HCT116 (cell line): ENCODE measurements around the gene DYNC1I1. TPM values are rescaled to one million over a fixed set of nuclear protein-coding genes. Genes with fewer than 3 reads are reported as not detected.

ENCODE experiments used
- ATAC-seq: fragments of 200-7000 bp; cut with Tn5 transposase; 2 replicates; pipeline ENCODE4 v1.9.1; 2020; ENCODE audit warnings: mild to moderate bottlenecking, moderate library complexity
- BruUV-seq: library from RNA; stranded (reverse); fragments of 400-500 nt; replicated peaks from 2 replicates; lab custom pipeline; 2021; lab: Mats Ljungman, UMichigan
- CTCF ChIA-PET: fragments of 300-600 bp; sonication (Branson Sonifier 250); formaldehyde crosslinking; loops from one replicate; lab custom pipeline; 2021; ENCODE audit warnings: antibody characterized with exemption; lab: Charles Lee
- POLR2A ChIA-PET: fragments of 300-600, 350-600 bp; sonication (Branson Sonifier 250); formaldehyde crosslinking; loops from one replicate; lab custom pipeline; 2021; ENCODE audit warnings: antibody characterized with exemption; lab: Charles Lee
- RAD21 ChIA-PET, 2 experiments: fragments of 300-600 bp; sonication (Branson Sonifier 250); formaldehyde crosslinking; loops; one replicate each; lab custom pipeline; 2023; ENCODE audit warnings: low total read pairs in 2 of 2; ENCODE audit not compliant: uncharacterized antibody in 2 of 2, unreplicated experiment in 2 of 2, low non-redundant PET in 1 of 2; lab: Charles Lee
- DNase-seq: peaks from one replicate; pipeline ENCODE4 v3.0.0-alpha.2; 2010; ENCODE audit warnings: low read depth, low spot score
- H2AFZ ChIP-seq: fragments of 200-600 bp; shearing (Covaris generic), sonication (generic); 2 replicates; pipeline ENCODE4 v1.6.1; 2017; ENCODE audit warnings: low read depth, mixed run types, mixed read lengths, antibody characterized with exemption, low read length; ENCODE audit not compliant: poor library complexity, severe bottlenecking
- H3K27ac ChIP-seq: 2 replicates; pipeline ENCODE4 v1.5.1; 2012; ENCODE audit warnings: low read depth, low read length
- H3K27me3 ChIP-seq: fragments of 200-600 bp; sonication (generic); 2 replicates; pipeline ENCODE4 v1.6.1; 2016; ENCODE audit warnings: mixed run types, low read length, mixed read lengths; ENCODE audit not compliant: insufficient read depth
- H3K36me3 ChIP-seq, 2 experiments: fragments of 200-500 bp in 1 of 2; fragments of 200-600 bp in 1 of 2; sonication (Bioruptor generic) in 1 of 2; sonication (generic) in 1 of 2; 2 replicates each; pipeline versions ENCODE4 v1.5.1 to v1.6.1; 2014 to 2016; ENCODE audit warnings: low read length in 2 of 2, inconsistent platforms in 1 of 2, mixed read lengths in 1 of 2, mixed run types in 1 of 2; ENCODE audit not compliant: insufficient read depth in 2 of 2, control insufficient read depth in 1 of 2
- H3K4me1 ChIP-seq, 2 experiments: fragments of 200-600 bp in 1 of 2; sonication (generic) in 1 of 2; 2 replicates each; pipeline versions ENCODE4 v1.5.1 to v1.6.1; 2012 to 2017; ENCODE audit warnings: low read length in 2 of 2, inconsistent platforms in 1 of 2, mild to moderate bottlenecking in 1 of 2, mixed read lengths in 1 of 2, mixed run types in 1 of 2, moderate library complexity in 1 of 2; ENCODE audit not compliant: insufficient read depth in 2 of 2, control insufficient read depth in 1 of 2
- H3K4me2 ChIP-seq: fragments of 200-600 bp; sonication (generic); 2 replicates; pipeline ENCODE4 v1.6.1; 2017; ENCODE audit warnings: mixed run types, low read length, mixed read lengths
- H3K4me3 ChIP-seq, 2 experiments: fragments of 200-600 bp in 1 of 2; sonication (generic) in 1 of 2; replicated peaks in 1 of 2; 2 replicates each; pipeline ENCODE4 v1.5.1; 2011 to 2016; ENCODE audit warnings: low read length in 2 of 2, control low read depth in 1 of 2, low read depth in 1 of 2, mild to moderate bottlenecking in 1 of 2, mixed read lengths in 1 of 2, mixed run types in 1 of 2
- H3K79me2 ChIP-seq: fragments of 200-600 bp; sonication (generic); 2 replicates; pipeline ENCODE4 v1.6.1; 2017; ENCODE audit warnings: mild to moderate bottlenecking, mixed run types, low read length, moderate library complexity, mixed read lengths; ENCODE audit not compliant: insufficient read depth
- H3K9ac ChIP-seq: fragments of 200-600 bp; sonication (generic); 2 replicates; pipeline ENCODE4 v1.6.1; 2016; ENCODE audit warnings: low read length, mixed read lengths
- H3K9me2 ChIP-seq: fragments of 200-600 bp; sonication (generic), shearing (Covaris generic); 2 replicates; pipeline ENCODE4 v1.6.1; 2017; ENCODE audit warnings: mixed run types, mild to moderate bottlenecking, moderate library complexity; ENCODE audit not compliant: insufficient read depth
- H3K9me3 ChIP-seq, 2 experiments: fragments of 200-500 bp in 1 of 2; fragments of 200-600 bp in 1 of 2; sonication (Bioruptor generic) in 1 of 2; sonication (generic) in 1 of 2; 2 replicates each; pipeline ENCODE4 v1.6.1; 2014 to 2017; ENCODE audit warnings: low read length in 2 of 2, mixed read lengths in 2 of 2, inconsistent platforms in 1 of 2, low read depth in 1 of 2, mild to moderate bottlenecking in 1 of 2, mixed run types in 1 of 2, moderate library complexity in 1 of 2; ENCODE audit not compliant: control insufficient read depth in 1 of 2, insufficient read depth in 1 of 2
- H4K20me1 ChIP-seq: fragments of 200-600 bp; sonication (generic), shearing (Covaris generic); 2 replicates; pipeline ENCODE4 v1.6.1; 2017; ENCODE audit warnings: mixed run types, mild to moderate bottlenecking, moderate library complexity; ENCODE audit not compliant: insufficient read depth
- CBX3 ChIP-seq: IDR thresholded peaks from 2 replicates; pipeline ENCODE4 v1.6.1; 2012; ENCODE audit warnings: low read depth
- CEBPB ChIP-seq: IDR thresholded peaks from 2 replicates; pipeline ENCODE4 v1.6.1; 2012; ENCODE audit warnings: low read depth
- EGR1 ChIP-seq: IDR thresholded peaks from 2 replicates; pipeline ENCODE4 v1.6.1; 2012; ENCODE audit warnings: low read depth
- ELF1 ChIP-seq: IDR thresholded peaks from 2 replicates; pipeline ENCODE4 v1.6.1; 2012; ENCODE audit warnings: low read depth, borderline replicate concordance
- EZH2 ChIP-seq: fragments of 200-600 bp; sonication (generic); IDR thresholded peaks from 2 replicates; pipeline ENCODE4 v1.6.1; 2017; ENCODE audit warnings: antibody characterized with exemption, mixed run types
- FOSL1 ChIP-seq: IDR thresholded peaks from 2 replicates; pipeline ENCODE4 v1.6.1; 2012; ENCODE audit warnings: low read depth
- JUND ChIP-seq: IDR thresholded peaks from 2 replicates; pipeline ENCODE4 v1.6.1; 2012
- POLR2AphosphoS5 ChIP-seq: IDR thresholded peaks from 2 replicates; pipeline ENCODE4 v1.6.1; 2011; ENCODE audit warnings: mild to moderate bottlenecking, low read depth, low read length, moderate library complexity
- RAD21 ChIP-seq: IDR thresholded peaks from 2 replicates; pipeline ENCODE4 v1.6.1; 2012; ENCODE audit warnings: low read depth, mild to moderate bottlenecking
- SIN3A ChIP-seq: IDR thresholded peaks from 2 replicates; pipeline ENCODE4 v1.6.1; 2012; ENCODE audit warnings: low read depth
- SRF ChIP-seq: IDR thresholded peaks from 2 replicates; pipeline ENCODE4 v1.6.1; 2012; ENCODE audit warnings: low read depth
- ZNF274 ChIP-seq: fragments of 200-500 bp; sonication (Bioruptor generic); IDR thresholded peaks from 2 replicates; pipeline ENCODE4 v1.6.1; 2014; ENCODE audit warnings: mild to moderate bottlenecking, low read depth, low read length, inconsistent platforms
- intact Hi-C: fragments of 100-400 bp; cut with micrococcal nuclease; formaldehyde crosslinking; loops from 2 replicates; pipeline ENCODE4 v1.10.0; 2022
- total RNA-seq: library from RNA; stranded (reverse); gene quantifications from one replicate; pipeline ENCODE4 v1.2.1, GENCODE V29; 2021; ENCODE audit not compliant: unreplicated experiment
- TF ChIP-seq, protein P1 (sequence below), 3 experiments: fragments of 200-600 bp in 1 of 3; sonication (generic) in 1 of 3; IDR thresholded peaks in 2 of 3; conservative IDR thresholded peaks in 1 of 3; 2 replicates each; pipeline ENCODE4 v1.5.1; 2012 to 2017; ENCODE audit warnings: low read depth in 2 of 3, low read length in 2 of 3, antibody characterized with exemption in 1 of 3, borderline replicate concordance in 1 of 3, control low read depth in 1 of 3, mild to moderate bottlenecking in 1 of 3, mixed read lengths in 1 of 3, mixed run types in 1 of 3, moderate library complexity in 1 of 3; ENCODE audit not compliant: insufficient read depth in 1 of 3
- TF ChIP-seq, protein P2 (sequence below): IDR thresholded peaks from 2 replicates; pipeline ENCODE4 v1.6.1; 2012
- TF ChIP-seq, protein P3 (sequence below): IDR thresholded peaks from 2 replicates; pipeline ENCODE4 v1.6.1; 2011; ENCODE audit warnings: mild to moderate bottlenecking, low read length, moderate library complexity; ENCODE audit not compliant: insufficient replicate concordance; ENCODE audit errors: extremely low read depth

DYNC1I1 gene
- total RNA-seq, 1 experiment from 2014 or later: not detected

DNA sequence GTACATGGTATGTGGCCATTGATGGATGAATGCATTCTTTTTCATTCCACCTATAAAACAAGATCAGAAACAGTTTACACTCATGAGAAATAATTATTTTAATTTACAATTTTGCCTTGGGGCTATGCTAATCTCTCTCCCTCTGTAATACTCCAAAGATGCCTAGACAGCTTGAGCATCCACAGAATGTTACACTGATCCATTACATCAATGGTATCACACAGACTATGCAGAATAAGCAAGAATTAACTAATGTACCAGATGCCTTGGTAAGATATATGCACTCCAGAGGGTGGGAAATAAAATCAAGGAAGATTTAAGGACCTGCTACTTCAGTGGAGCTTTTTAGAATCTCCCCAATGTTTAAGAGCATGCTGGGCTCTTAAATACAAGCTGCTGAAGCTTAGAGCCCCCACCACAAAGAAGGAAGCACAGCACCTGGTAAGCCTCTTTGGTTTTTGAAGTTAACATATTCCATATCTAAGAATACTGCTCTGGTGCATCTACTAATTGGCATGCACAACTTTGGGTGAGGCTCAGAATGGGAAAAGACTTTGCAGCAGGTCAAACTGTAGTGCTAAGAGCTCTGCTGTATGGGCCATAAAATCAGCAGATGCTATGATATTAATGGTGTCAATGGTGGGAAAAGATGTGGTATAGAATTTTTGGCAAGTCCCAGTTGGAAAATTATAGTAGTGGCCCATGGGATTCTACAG, 329.9 kb downstream of the DYNC1I1 start:
- Histone ChIP-seq H4K20me1 (no peaks in the 10 kb centered on the region), H3K4me3 (no peak overlapping the region), H3K36me3 (no peaks in the 10 kb centered on the region), H3K27ac (no peak overlapping the region), H3K4me1 (no peaks in the 10 kb centered on the region), H3K4me2 (no peak overlapping the region), H2AFZ (no peak overlapping the region), H3K79me2 (no peaks in the 10 kb centered on the region), H3K9me3 (no peaks in the 10 kb centered on the region), H3K9me2 (no peaks in the 10 kb centered on the region), H3K27me3 (peaks cover 9% of the 10 kb centered on the region; the same call in 1 of the 2 replicates), H3K9ac (no peak overlapping the region)
- ChIA-PET POLR2A (no interaction called here), RAD21 (no interaction called here), CTCF (no interaction called here)
- no TSS peak for BruUV-seq
- TF ChIP-seq, protein P1, sequence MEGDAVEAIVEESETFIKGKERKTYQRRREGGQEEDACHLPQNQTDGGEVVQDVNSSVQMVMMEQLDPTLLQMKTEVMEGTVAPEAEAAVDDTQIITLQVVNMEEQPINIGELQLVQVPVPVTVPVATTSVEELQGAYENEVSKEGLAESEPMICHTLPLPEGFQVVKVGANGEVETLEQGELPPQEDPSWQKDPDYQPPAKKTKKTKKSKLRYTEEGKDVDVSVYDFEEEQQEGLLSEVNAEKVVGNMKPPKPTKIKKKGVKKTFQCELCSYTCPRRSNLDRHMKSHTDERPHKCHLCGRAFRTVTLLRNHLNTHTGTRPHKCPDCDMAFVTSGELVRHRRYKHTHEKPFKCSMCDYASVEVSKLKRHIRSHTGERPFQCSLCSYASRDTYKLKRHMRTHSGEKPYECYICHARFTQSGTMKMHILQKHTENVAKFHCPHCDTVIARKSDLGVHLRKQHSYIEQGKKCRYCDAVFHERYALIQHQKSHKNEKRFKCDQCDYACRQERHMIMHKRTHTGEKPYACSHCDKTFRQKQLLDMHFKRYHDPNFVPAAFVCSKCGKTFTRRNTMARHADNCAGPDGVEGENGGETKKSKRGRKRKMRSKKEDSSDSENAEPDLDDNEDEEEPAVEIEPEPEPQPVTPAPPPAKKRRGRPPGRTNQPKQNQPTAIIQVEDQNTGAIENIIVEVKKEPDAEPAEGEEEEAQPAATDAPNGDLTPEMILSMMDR (IDR thresholded peaks at IDR 0.05 in 2 of 3, conservative IDR thresholded peaks at IDR 0.05 in 1 of 3; ENCODE audit: borderline replicate concordance in 1 of 3, insufficient read depth in 1 of 3, low read depth in 2 of 3, low read length in 2 of 3): no peak
- TF ChIP-seq SIN3A (no peak), EGR1 (no peak), CEBPB (no peak), FOSL1 (no peak), ZNF274 (no peak), SRF (no peak), CBX3 (no peak), EZH2 (no peak), ELF1 (no peak), POLR2AphosphoS5 (no peak), RAD21 (no peak), JUND (no peak)
- TF ChIP-seq, protein P2, sequence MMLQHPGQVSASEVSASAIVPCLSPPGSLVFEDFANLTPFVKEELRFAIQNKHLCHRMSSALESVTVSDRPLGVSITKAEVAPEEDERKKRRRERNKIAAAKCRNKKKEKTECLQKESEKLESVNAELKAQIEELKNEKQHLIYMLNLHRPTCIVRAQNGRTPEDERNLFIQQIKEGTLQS: no peak
- TF ChIP-seq, protein P3, sequence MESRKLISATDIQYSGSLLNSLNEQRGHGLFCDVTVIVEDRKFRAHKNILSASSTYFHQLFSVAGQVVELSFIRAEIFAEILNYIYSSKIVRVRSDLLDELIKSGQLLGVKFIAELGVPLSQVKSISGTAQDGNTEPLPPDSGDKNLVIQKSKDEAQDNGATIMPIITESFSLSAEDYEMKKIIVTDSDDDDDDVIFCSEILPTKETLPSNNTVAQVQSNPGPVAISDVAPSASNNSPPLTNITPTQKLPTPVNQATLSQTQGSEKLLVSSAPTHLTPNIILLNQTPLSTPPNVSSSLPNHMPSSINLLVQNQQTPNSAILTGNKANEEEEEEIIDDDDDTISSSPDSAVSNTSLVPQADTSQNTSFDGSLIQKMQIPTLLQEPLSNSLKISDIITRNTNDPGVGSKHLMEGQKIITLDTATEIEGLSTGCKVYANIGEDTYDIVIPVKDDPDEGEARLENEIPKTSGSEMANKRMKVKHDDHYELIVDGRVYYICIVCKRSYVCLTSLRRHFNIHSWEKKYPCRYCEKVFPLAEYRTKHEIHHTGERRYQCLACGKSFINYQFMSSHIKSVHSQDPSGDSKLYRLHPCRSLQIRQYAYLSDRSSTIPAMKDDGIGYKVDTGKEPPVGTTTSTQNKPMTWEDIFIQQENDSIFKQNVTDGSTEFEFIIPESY: no peak
- DNase-seq (no peak), ATAC-seq (no peak)
- intact Hi-C loops: no loop called here
